Suprapubic skin (tissue), 3 donors: ENCODE data around the gene ZCCHC24.

ENCODE experiments used
- CTCF ChIP-seq, 2 donors: fragments of 200-600 bp in 1 of 2; fragments of 450-650 bp in 1 of 2; sonication (generic) in 1 of 2; IDR thresholded peaks; one replicate each; pipeline ENCODE4 v1.5.1; 2016 to 2019; ENCODE audit warnings: antibody characterized with exemption in 2 of 2, mild to moderate bottlenecking in 1 of 2, moderate library complexity in 1 of 2
- POLR2AphosphoS5 ChIP-seq, 3 donors: sonication (generic); formaldehyde crosslinking; IDR thresholded peaks; one replicate each; pipeline ENCODE4 v1.6.1; 2017; ENCODE audit warnings: antibody characterized with exemption in 3 of 3

DNA sequence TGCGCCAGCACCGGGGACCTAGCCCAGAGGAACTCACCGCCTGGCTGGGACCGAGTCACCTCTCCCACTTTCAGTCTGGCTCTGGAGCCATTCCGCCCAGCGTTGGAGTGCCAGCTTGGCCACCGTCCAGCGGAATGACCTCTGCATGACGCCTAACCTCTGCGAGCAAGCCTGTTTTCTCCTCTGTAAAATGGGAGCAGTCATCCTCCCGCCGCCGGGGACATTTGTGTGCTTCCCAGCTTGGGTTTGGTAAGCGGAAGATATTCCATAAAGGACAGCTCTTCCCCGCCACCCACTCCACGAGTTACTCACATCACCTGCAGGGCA lies 1.3 kb upstream of the ZCCHC24 start:
- TF ChIP-seq CTCF (IDR thresholded peaks at IDR 0.05) (no peak), POLR2AphosphoS5 (IDR thresholded peaks at IDR 0.05) (no peak)
